ENCODE measurements around the gene STXBP5. TPM values are rescaled to one million over a fixed set of nuclear protein-coding genes. Genes with fewer than 3 reads are reported as not detected.

The STXBP5 gene
- total RNA-seq, 3 donors from 2014 or later (not counting 1 experiment from before 2014, with no cell fraction given): 22.9 to 43.9 (median 35.9) TPM

DNA sequence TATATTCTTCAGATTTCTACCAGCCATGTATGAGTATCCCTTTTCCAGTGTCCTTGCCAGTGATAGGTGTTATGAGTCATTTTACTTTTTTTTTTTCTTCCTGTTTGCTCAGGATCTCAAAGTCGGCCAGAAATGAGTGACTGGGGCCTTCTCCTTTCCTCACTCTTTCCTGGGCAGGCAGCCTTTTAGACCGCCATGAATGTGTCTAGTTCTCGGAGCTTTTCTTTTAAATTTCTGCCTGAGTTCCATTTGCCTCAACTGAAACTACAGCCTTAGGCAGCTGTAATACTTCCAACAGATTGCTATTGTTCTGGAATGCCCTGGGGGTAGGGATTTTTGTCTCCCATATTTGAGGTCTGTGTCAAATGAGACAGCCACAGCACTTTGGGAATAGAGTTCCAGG, 83.7 kb downstream of the STXBP5 start:
- Mint-ChIP-seq H3K4me1 (peaks cover 29 to 30% of the 10 kb centered on the region in 2 donors), H3K27me3 (ENCODE audit: low read depth in 2 of 2) (no peaks in the 10 kb centered on the region), H3K27ac (no peak overlapping the region), H3K36me3 (no peaks in the 10 kb centered on the region), H3K9me3 (no peaks in the 10 kb centered on the region), H3K4me3 (no peak overlapping the region)
- ATAC-seq (no peak), DNase-seq (no peak)
- peaks cover under 1% of the 10 kb centered on the region for H3K36me3 ChIP-seq (ENCODE audit: control insufficient read depth, insufficient read depth, low read length)
- no peaks in the 10 kb centered on the region for H3K4me1 ChIP-seq (ENCODE audit: control insufficient read depth, insufficient read depth, low read length)
- TF ChIP-seq, protein P1, sequence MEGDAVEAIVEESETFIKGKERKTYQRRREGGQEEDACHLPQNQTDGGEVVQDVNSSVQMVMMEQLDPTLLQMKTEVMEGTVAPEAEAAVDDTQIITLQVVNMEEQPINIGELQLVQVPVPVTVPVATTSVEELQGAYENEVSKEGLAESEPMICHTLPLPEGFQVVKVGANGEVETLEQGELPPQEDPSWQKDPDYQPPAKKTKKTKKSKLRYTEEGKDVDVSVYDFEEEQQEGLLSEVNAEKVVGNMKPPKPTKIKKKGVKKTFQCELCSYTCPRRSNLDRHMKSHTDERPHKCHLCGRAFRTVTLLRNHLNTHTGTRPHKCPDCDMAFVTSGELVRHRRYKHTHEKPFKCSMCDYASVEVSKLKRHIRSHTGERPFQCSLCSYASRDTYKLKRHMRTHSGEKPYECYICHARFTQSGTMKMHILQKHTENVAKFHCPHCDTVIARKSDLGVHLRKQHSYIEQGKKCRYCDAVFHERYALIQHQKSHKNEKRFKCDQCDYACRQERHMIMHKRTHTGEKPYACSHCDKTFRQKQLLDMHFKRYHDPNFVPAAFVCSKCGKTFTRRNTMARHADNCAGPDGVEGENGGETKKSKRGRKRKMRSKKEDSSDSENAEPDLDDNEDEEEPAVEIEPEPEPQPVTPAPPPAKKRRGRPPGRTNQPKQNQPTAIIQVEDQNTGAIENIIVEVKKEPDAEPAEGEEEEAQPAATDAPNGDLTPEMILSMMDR (IDR thresholded peaks at IDR 0.05): no peak
- H3K27ac ChIP-seq (ENCODE audit: low read length): no peak overlapping the region
- H3K27me3 ChIP-seq (ENCODE audit: control insufficient read depth, insufficient read depth, low read length): no peaks in the 10 kb centered on the region
- no peaks in the 10 kb centered on the region for H3K9me3 ChIP-seq (ENCODE audit: control insufficient read depth, insufficient read depth, low read length)
- intact Hi-C loops (cut with micrococcal nuclease): no loop called here
- no peak overlapping the region for H3K4me3 ChIP-seq (ENCODE audit: low read length)
- WGBS (ENCODE audit: insufficient coverage): 72% methylated on average over 3 of the region's 3 CpGs

DNA sequence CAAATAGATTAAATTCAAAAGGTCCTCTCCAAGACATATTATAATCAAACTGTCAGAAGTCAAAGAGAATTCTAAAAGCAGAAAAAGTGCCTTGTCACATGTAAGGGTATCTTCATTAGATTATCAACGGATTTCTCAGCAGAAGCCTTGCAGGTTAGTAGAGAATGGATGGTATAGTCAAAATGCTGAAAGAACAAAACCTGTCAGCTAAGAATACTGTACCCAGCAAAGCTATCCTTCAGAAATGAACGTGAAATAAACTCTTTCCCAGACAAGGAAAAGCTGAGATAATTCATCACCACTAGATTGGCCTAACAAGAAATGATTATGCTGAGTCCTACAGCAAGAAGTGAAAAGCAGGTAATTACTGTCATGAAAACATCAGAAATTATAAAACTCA, 92.9 kb downstream of the STXBP5 start:
- intact Hi-C loops (cut with micrococcal nuclease): no loop called here
- TF ChIP-seq, protein P1 (IDR thresholded peaks at IDR 0.05): no peak
- no peaks in the 10 kb centered on the region for H3K27me3 Mint-ChIP-seq (ENCODE audit: low read depth in 2 of 2)
- DNase-seq: no peak
- Histone ChIP-seq H3K27ac (ENCODE audit: low read length) (no peak overlapping the region), H3K4me3 (ENCODE audit: low read length) (no peak overlapping the region), H3K36me3 (ENCODE audit: control insufficient read depth, insufficient read depth, low read length) (peaks cover 7% of the 10 kb centered on the region), H3K9me3 (ENCODE audit: control insufficient read depth, insufficient read depth, low read length) (peaks cover 9% of the 10 kb centered on the region), H3K4me1 (ENCODE audit: control insufficient read depth, insufficient read depth, low read length) (no peaks in the 10 kb centered on the region), H3K27me3 (ENCODE audit: control insufficient read depth, insufficient read depth, low read length) (no peaks in the 10 kb centered on the region)
- 100% methylated on average over 1 of the region's 2 CpGs for WGBS (ENCODE audit: insufficient coverage)
- H3K27ac Mint-ChIP-seq: peak overlapping the region in 1 of 2 donors; percentile 50
- H3K9me3 Mint-ChIP-seq: peaks cover 0 to 18% of the 10 kb centered on the region in 2 donors
- H3K36me3 Mint-ChIP-seq: peaks cover 13% of the 10 kb centered on the region
- ATAC-seq: no peak
- H3K4me3 Mint-ChIP-seq: no peak overlapping the region
- H3K4me1 Mint-ChIP-seq: peaks cover 14 to 18% of the 10 kb centered on the region in 2 donors

DNA sequence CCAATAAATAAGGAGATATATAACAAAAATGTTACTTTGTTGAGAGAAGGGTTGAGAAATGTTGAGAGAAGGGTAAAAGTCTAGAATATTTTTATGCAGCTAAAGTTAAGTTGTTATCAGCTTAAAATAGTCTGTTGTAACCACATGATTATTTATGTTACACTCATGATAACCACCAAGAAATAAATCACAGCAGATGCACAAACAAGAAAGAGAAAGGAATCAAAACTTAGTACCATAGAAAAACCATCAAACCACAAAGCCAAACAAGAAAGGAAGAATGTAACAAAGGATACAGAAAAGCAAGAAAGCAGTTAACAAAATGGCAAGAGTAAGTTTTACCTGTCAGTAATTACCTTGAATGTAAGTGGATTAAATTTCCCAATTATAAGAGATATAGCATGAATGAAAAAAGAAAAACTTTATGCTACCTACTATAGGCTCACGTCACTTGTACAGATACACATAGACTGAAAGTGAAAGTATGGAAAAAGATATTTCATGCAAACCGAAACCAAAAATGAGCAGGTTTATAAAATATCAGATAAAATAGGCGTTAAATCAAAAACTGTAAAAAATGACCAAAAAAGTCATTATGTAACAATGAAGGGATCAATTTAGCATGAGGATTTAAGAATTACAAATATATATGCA, 93.6 kb downstream of the STXBP5 start:
- peaks cover 13% of the 10 kb centered on the region for H3K36me3 Mint-ChIP-seq
- H3K27me3 Mint-ChIP-seq (ENCODE audit: low read depth in 2 of 2): no peaks in the 10 kb centered on the region
- Histone ChIP-seq H3K4me1 (ENCODE audit: control insufficient read depth, insufficient read depth, low read length) (no peaks in the 10 kb centered on the region), H3K27me3 (ENCODE audit: control insufficient read depth, insufficient read depth, low read length) (no peaks in the 10 kb centered on the region), H3K4me3 (ENCODE audit: low read length) (peak overlapping the region; percentile 16), H3K36me3 (ENCODE audit: control insufficient read depth, insufficient read depth, low read length) (peaks cover 7% of the 10 kb centered on the region), H3K9me3 (ENCODE audit: control insufficient read depth, insufficient read depth, low read length) (peaks cover 9% of the 10 kb centered on the region), H3K27ac (ENCODE audit: low read length) (no peak overlapping the region)
- TF ChIP-seq, protein P1 (IDR thresholded peaks at IDR 0.05): no peak
- peak in 1 of 2 donors; percentile 14 for DNase-seq
- no CpG with 5 or more reads among the region's 3 CpGs for WGBS (ENCODE audit: insufficient coverage)
- peaks cover 14 to 18% of the 10 kb centered on the region in 2 donors for H3K4me1 Mint-ChIP-seq
- peak overlapping the region; percentile 16 to 50 for H3K27ac Mint-ChIP-seq
- intact Hi-C loops (cut with micrococcal nuclease): no loop called here
- ATAC-seq: peak in 2 of 3 donors; percentile 48 to 61
- peaks cover 0 to 18% of the 10 kb centered on the region in 2 donors for H3K9me3 Mint-ChIP-seq
- H3K4me3 Mint-ChIP-seq: peak overlapping the region; percentile 4

DNA sequence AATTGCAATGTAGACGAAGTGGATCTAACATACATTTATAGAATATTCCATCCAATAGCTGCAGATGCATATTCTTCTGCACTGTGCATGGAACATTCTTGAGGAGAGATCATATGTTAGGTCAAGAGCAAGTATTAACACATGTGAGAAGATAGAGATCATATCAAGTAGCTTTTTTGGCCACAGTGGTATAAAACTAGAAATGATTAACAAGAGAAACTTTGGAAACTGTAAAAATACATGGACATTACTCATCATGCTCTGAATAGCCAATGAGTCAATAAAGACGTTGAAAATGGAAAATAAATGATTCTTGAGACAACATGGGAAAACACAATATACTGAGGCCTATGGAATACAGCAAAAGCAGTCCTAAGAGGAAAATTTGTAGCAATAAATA, 94.2 kb downstream of the STXBP5 start:
- peaks cover 0 to 18% of the 10 kb centered on the region in 2 donors for H3K9me3 Mint-ChIP-seq
- no peaks in the 10 kb centered on the region for H3K27me3 ChIP-seq (ENCODE audit: control insufficient read depth, insufficient read depth, low read length)
- intact Hi-C loops (cut with micrococcal nuclease): no loop called here
- H3K36me3 Mint-ChIP-seq: peaks cover 16% of the 10 kb centered on the region
- peaks cover 9% of the 10 kb centered on the region for H3K9me3 ChIP-seq (ENCODE audit: control insufficient read depth, insufficient read depth, low read length)
- peak overlapping the region; percentile 16 to 50 for H3K27ac Mint-ChIP-seq
- H3K4me1 Mint-ChIP-seq: peaks cover 14 to 18% of the 10 kb centered on the region in 2 donors
- no peak for DNase-seq
- H3K36me3 ChIP-seq (ENCODE audit: control insufficient read depth, insufficient read depth, low read length): peaks cover 6% of the 10 kb centered on the region
- H3K27me3 Mint-ChIP-seq (ENCODE audit: low read depth in 2 of 2): no peaks in the 10 kb centered on the region
- TF ChIP-seq, protein P1 (IDR thresholded peaks at IDR 0.05): no peak
- H3K27ac ChIP-seq (ENCODE audit: low read length): no peak overlapping the region
- ATAC-seq: no peak
- WGBS (ENCODE audit: insufficient coverage): no CpG with 5 or more reads among the region's 2 CpGs
- no peak overlapping the region for H3K4me3 Mint-ChIP-seq
- peak overlapping the region; percentile 16 for H3K4me3 ChIP-seq (ENCODE audit: low read length)
- no peaks in the 10 kb centered on the region for H3K4me1 ChIP-seq (ENCODE audit: control insufficient read depth, insufficient read depth, low read length)
